Measurements from ENCODE around the gene SOX10. TPM values are rescaled to one million over a fixed set of nuclear protein-coding genes. Genes with fewer than 3 reads are reported as not detected.

Gene SOX10
- total and polyA plus RNA-seq, 2 of the 4 experiments (the other 2 are of a cell fraction), result not detected

DNA sequence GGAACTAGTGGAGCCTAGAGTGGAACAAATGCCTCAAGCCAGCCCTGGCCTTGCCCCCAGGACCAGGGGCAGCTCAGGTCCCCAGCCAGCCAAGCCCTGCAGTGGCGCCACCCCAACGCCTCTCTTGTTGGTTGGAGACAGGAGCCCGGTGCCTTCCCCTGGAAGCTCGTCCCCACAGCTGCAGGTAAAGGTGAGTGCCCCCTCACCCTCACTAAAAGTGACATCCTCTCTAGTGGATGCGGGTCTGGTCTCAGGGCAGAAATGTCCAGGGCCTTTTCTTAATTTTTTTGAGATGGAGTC, 56.8 kb downstream of the SOX10 start:
- no peak overlapping the region for H2BK15ac ChIP-seq (ENCODE audit: low read depth, low read length)
- no peak overlapping the region for H3K27ac ChIP-seq (ENCODE audit: insufficient read depth, low read length)
- H3K18ac ChIP-seq (ENCODE audit: low read depth, low read length), result no peak overlapping the region
- DNase-seq (no peak), ATAC-seq (ENCODE audit: low read depth) (no peak)
- no peak overlapping the region for H2AK5ac ChIP-seq (ENCODE audit: low read depth, low read length)
- no peak overlapping the region for H3K9ac ChIP-seq (ENCODE audit: low read depth, low read length)
- intact Hi-C loops (cut with micrococcal nuclease) (no loop called here), in situ Hi-C loops (cut with MboI; ENCODE audit: low sequenced_read_pairs) (no loop called here), dilution Hi-C loops (cut with HindIII; ENCODE audit: low sequenced_read_pairs, unreplicated experiment) (no loop called here)
- no peak overlapping the region for H2AK9ac ChIP-seq (replicated peaks; ENCODE audit: low read depth, low read length, poor library complexity)
- H2BK20ac ChIP-seq (ENCODE audit: low read depth, low read length), result no peak overlapping the region
- no peaks in the 10 kb centered on the region for H3K27me3 ChIP-seq (ENCODE audit: control insufficient read depth, insufficient read depth, low read length)
- no peak overlapping the region for H4K91ac ChIP-seq (ENCODE audit: insufficient read depth, low read depth, low read length)
- no peak overlapping the region for H2BK120ac ChIP-seq (ENCODE audit: low read depth, low read length)
- no peak overlapping the region for H3K4ac ChIP-seq (ENCODE audit: low read depth, low read length)
- H4K5ac ChIP-seq (ENCODE audit: low read depth, low read length), result no peak overlapping the region
- ChIA-PET POLR2A (ENCODE audit: unreplicated experiment) (interaction anchor here (0.6 kb wide), 1 partner anchor 22 kb away, joined by 8 read pairs; no protein-coding TSS in a partner anchor), CTCF (no interaction called here)
- no peak overlapping the region for H3K4me3 ChIP-seq (ENCODE audit: insufficient read depth, low read depth, low read length)
- no peaks in the 10 kb centered on the region for H3K9me1 ChIP-seq (ENCODE audit: insufficient read depth, low read length)
- no TSS peak for BruUV-seq (replicated peaks)
- H3K4me2 ChIP-seq (ENCODE audit: low read depth, low read length), result no peak overlapping the region
- no peak overlapping the region for H4K8ac ChIP-seq (ENCODE audit: low read depth in 2 of 2, low read length in 2 of 2)
- 100% methylated on average over 2 of the region's 5 CpGs; no CpG with 5 or more reads in 1 of the 2 experiments for WGBS, 2 experiments (ENCODE audit: extremely low coverage in 2 of 2, insufficient read length in 1 of 2)
- no peak overlapping the region for H3K56ac ChIP-seq (ENCODE audit: extremely low read depth, insufficient read depth, low read length)
- no peak overlapping the region for H2AFZ ChIP-seq (replicated peaks; ENCODE audit: low read length, poor library complexity)
- H3K4me1 ChIP-seq (ENCODE audit: control insufficient read depth, insufficient read depth, low read length), result peaks cover 3% of the 10 kb centered on the region; the same call in 1 of the 2 replicates
- H3K23ac ChIP-seq (ENCODE audit: low read depth, low read length), result no peak overlapping the region
- H4K20me1 ChIP-seq (ENCODE audit: insufficient read depth, low read length), result peaks cover 24% of the 10 kb centered on the region
- TF ChIP-seq RAD21 (IDR thresholded peaks at IDR 0.05; ENCODE audit: low read length), result no peak
- no peak for TF ChIP-seq CHD1 (IDR thresholded peaks at IDR 0.05; ENCODE audit: low read depth, low read length)
- TF ChIP-seq, protein P1, sequence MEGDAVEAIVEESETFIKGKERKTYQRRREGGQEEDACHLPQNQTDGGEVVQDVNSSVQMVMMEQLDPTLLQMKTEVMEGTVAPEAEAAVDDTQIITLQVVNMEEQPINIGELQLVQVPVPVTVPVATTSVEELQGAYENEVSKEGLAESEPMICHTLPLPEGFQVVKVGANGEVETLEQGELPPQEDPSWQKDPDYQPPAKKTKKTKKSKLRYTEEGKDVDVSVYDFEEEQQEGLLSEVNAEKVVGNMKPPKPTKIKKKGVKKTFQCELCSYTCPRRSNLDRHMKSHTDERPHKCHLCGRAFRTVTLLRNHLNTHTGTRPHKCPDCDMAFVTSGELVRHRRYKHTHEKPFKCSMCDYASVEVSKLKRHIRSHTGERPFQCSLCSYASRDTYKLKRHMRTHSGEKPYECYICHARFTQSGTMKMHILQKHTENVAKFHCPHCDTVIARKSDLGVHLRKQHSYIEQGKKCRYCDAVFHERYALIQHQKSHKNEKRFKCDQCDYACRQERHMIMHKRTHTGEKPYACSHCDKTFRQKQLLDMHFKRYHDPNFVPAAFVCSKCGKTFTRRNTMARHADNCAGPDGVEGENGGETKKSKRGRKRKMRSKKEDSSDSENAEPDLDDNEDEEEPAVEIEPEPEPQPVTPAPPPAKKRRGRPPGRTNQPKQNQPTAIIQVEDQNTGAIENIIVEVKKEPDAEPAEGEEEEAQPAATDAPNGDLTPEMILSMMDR (conservative IDR thresholded peaks at IDR 0.05; ENCODE audit: low read depth, low read length), result no peak
- no peak for TF ChIP-seq CEBPB (IDR thresholded peaks at IDR 0.05; ENCODE audit: low read depth, low read length)
- no peak for TF ChIP-seq SMC3 (IDR thresholded peaks at IDR 0.05; ENCODE audit: low read depth, low read length)
- TF ChIP-seq, protein P2, sequence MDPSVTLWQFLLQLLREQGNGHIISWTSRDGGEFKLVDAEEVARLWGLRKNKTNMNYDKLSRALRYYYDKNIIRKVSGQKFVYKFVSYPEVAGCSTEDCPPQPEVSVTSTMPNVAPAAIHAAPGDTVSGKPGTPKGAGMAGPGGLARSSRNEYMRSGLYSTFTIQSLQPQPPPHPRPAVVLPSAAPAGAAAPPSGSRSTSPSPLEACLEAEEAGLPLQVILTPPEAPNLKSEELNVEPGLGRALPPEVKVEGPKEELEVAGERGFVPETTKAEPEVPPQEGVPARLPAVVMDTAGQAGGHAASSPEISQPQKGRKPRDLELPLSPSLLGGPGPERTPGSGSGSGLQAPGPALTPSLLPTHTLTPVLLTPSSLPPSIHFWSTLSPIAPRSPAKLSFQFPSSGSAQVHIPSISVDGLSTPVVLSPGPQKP (IDR thresholded peaks at IDR 0.05; ENCODE audit: borderline replicate concordance, low read depth, low read length), result no peak
- TF ChIP-seq FOS (IDR thresholded peaks at IDR 0.05; ENCODE audit: low read depth, low read length), result no peak
- TF ChIP-seq RFX5 (IDR thresholded peaks at IDR 0.05; ENCODE audit: low read depth, low read length), result no peak
- TF ChIP-seq, protein P3, sequence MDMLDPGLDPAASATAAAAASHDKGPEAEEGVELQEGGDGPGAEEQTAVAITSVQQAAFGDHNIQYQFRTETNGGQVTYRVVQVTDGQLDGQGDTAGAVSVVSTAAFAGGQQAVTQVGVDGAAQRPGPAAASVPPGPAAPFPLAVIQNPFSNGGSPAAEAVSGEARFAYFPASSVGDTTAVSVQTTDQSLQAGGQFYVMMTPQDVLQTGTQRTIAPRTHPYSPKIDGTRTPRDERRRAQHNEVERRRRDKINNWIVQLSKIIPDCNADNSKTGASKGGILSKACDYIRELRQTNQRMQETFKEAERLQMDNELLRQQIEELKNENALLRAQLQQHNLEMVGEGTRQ (IDR thresholded peaks at IDR 0.05; ENCODE audit: low read depth, low read length), result no peak
- no peak overlapping the region for H2BK5ac ChIP-seq (ENCODE audit: low read depth, low read length, poor library complexity, severe bottlenecking)
- no peak overlapping the region for H3K14ac ChIP-seq (replicated peaks; ENCODE audit: low read depth, low read length)
- peaks cover 61% of the 10 kb centered on the region for H3K36me3 ChIP-seq (ENCODE audit: control insufficient read depth, insufficient read depth, low read length)
- no peaks in the 10 kb centered on the region for H3K9me3 ChIP-seq (ENCODE audit: control insufficient read depth, insufficient read depth, low read length)
- H3K79me1 ChIP-seq (ENCODE audit: low read depth in 1 of 2, low read length in 2 of 2), result peaks cover 0 to 36% of the 10 kb centered on the region in 2 experiments; a peak in 3 of 4 replicates
